HCT116 (cell line): ENCODE data around the gene FSTL4. TPM values are rescaled to one million over a fixed set of nuclear protein-coding genes. Genes with fewer than 3 reads are reported as not detected.

ENCODE experiments used
- ATAC-seq: fragments of 200-7000 bp; cut with Tn5 transposase; 2 replicates; pipeline ENCODE4 v1.9.1; 2020; ENCODE audit warnings: mild to moderate bottlenecking, moderate library complexity
- BruUV-seq: library from RNA; stranded (reverse); fragments of 400-500 nt; replicated peaks from 2 replicates; lab custom pipeline; 2021; lab: Mats Ljungman, UMichigan
- CTCF ChIA-PET: fragments of 300-600 bp; sonication (Branson Sonifier 250); formaldehyde crosslinking; loops from one replicate; lab custom pipeline; 2021; ENCODE audit warnings: antibody characterized with exemption; lab: Charles Lee
- POLR2A ChIA-PET: fragments of 300-600, 350-600 bp; sonication (Branson Sonifier 250); formaldehyde crosslinking; loops from one replicate; lab custom pipeline; 2021; ENCODE audit warnings: antibody characterized with exemption; lab: Charles Lee
- RAD21 ChIA-PET, 2 experiments: fragments of 300-600 bp; sonication (Branson Sonifier 250); formaldehyde crosslinking; loops; one replicate each; lab custom pipeline; 2023; ENCODE audit warnings: low total read pairs in 2 of 2; ENCODE audit not compliant: uncharacterized antibody in 2 of 2, unreplicated experiment in 2 of 2, low non-redundant PET in 1 of 2; lab: Charles Lee
- DNase-seq: peaks from one replicate; pipeline ENCODE4 v3.0.0-alpha.2; 2010; ENCODE audit warnings: low read depth, low spot score
- H2AFZ ChIP-seq: fragments of 200-600 bp; shearing (Covaris generic), sonication (generic); 2 replicates; pipeline ENCODE4 v1.6.1; 2017; ENCODE audit warnings: low read depth, mixed run types, mixed read lengths, antibody characterized with exemption, low read length; ENCODE audit not compliant: poor library complexity, severe bottlenecking
- H3K27ac ChIP-seq: 2 replicates; pipeline ENCODE4 v1.5.1; 2012; ENCODE audit warnings: low read depth, low read length
- H3K27me3 ChIP-seq: fragments of 200-600 bp; sonication (generic); 2 replicates; pipeline ENCODE4 v1.6.1; 2016; ENCODE audit warnings: mixed run types, low read length, mixed read lengths; ENCODE audit not compliant: insufficient read depth
- H3K36me3 ChIP-seq, 2 experiments: fragments of 200-500 bp in 1 of 2; fragments of 200-600 bp in 1 of 2; sonication (Bioruptor generic) in 1 of 2; sonication (generic) in 1 of 2; 2 replicates each; pipeline versions ENCODE4 v1.5.1 to v1.6.1; 2014 to 2016; ENCODE audit warnings: low read length in 2 of 2, inconsistent platforms in 1 of 2, mixed read lengths in 1 of 2, mixed run types in 1 of 2; ENCODE audit not compliant: insufficient read depth in 2 of 2, control insufficient read depth in 1 of 2
- H3K4me1 ChIP-seq, 2 experiments: fragments of 200-600 bp in 1 of 2; sonication (generic) in 1 of 2; 2 replicates each; pipeline versions ENCODE4 v1.5.1 to v1.6.1; 2012 to 2017; ENCODE audit warnings: low read length in 2 of 2, inconsistent platforms in 1 of 2, mild to moderate bottlenecking in 1 of 2, mixed read lengths in 1 of 2, mixed run types in 1 of 2, moderate library complexity in 1 of 2; ENCODE audit not compliant: insufficient read depth in 2 of 2, control insufficient read depth in 1 of 2
- H3K4me2 ChIP-seq: fragments of 200-600 bp; sonication (generic); 2 replicates; pipeline ENCODE4 v1.6.1; 2017; ENCODE audit warnings: mixed run types, low read length, mixed read lengths
- H3K4me3 ChIP-seq, 2 experiments: fragments of 200-600 bp in 1 of 2; sonication (generic) in 1 of 2; replicated peaks in 1 of 2; 2 replicates each; pipeline ENCODE4 v1.5.1; 2011 to 2016; ENCODE audit warnings: low read length in 2 of 2, control low read depth in 1 of 2, low read depth in 1 of 2, mild to moderate bottlenecking in 1 of 2, mixed read lengths in 1 of 2, mixed run types in 1 of 2
- H3K79me2 ChIP-seq: fragments of 200-600 bp; sonication (generic); 2 replicates; pipeline ENCODE4 v1.6.1; 2017; ENCODE audit warnings: mild to moderate bottlenecking, mixed run types, low read length, moderate library complexity, mixed read lengths; ENCODE audit not compliant: insufficient read depth
- H3K9ac ChIP-seq: fragments of 200-600 bp; sonication (generic); 2 replicates; pipeline ENCODE4 v1.6.1; 2016; ENCODE audit warnings: low read length, mixed read lengths
- H3K9me2 ChIP-seq: fragments of 200-600 bp; sonication (generic), shearing (Covaris generic); 2 replicates; pipeline ENCODE4 v1.6.1; 2017; ENCODE audit warnings: mixed run types, mild to moderate bottlenecking, moderate library complexity; ENCODE audit not compliant: insufficient read depth
- H3K9me3 ChIP-seq, 2 experiments: fragments of 200-500 bp in 1 of 2; fragments of 200-600 bp in 1 of 2; sonication (Bioruptor generic) in 1 of 2; sonication (generic) in 1 of 2; 2 replicates each; pipeline ENCODE4 v1.6.1; 2014 to 2017; ENCODE audit warnings: low read length in 2 of 2, mixed read lengths in 2 of 2, inconsistent platforms in 1 of 2, low read depth in 1 of 2, mild to moderate bottlenecking in 1 of 2, mixed run types in 1 of 2, moderate library complexity in 1 of 2; ENCODE audit not compliant: control insufficient read depth in 1 of 2, insufficient read depth in 1 of 2
- H4K20me1 ChIP-seq: fragments of 200-600 bp; sonication (generic), shearing (Covaris generic); 2 replicates; pipeline ENCODE4 v1.6.1; 2017; ENCODE audit warnings: mixed run types, mild to moderate bottlenecking, moderate library complexity; ENCODE audit not compliant: insufficient read depth
- CBX3 ChIP-seq: IDR thresholded peaks from 2 replicates; pipeline ENCODE4 v1.6.1; 2012; ENCODE audit warnings: low read depth
- CEBPB ChIP-seq: IDR thresholded peaks from 2 replicates; pipeline ENCODE4 v1.6.1; 2012; ENCODE audit warnings: low read depth
- EGR1 ChIP-seq: IDR thresholded peaks from 2 replicates; pipeline ENCODE4 v1.6.1; 2012; ENCODE audit warnings: low read depth
- EZH2 ChIP-seq: fragments of 200-600 bp; sonication (generic); IDR thresholded peaks from 2 replicates; pipeline ENCODE4 v1.6.1; 2017; ENCODE audit warnings: antibody characterized with exemption, mixed run types
- EZH2phosphoT487 ChIP-seq: fragments of 200-600 bp; IDR thresholded peaks from 2 replicates; pipeline ENCODE4 v1.6.1; 2018; ENCODE audit warnings: antibody characterized with exemption, borderline replicate concordance
- FOSL1 ChIP-seq: IDR thresholded peaks from 2 replicates; pipeline ENCODE4 v1.6.1; 2012; ENCODE audit warnings: low read depth
- JUND ChIP-seq: IDR thresholded peaks from 2 replicates; pipeline ENCODE4 v1.6.1; 2012
- POLR2A ChIP-seq: IDR thresholded peaks from 2 replicates; pipeline ENCODE4 v1.7.0; 2011; ENCODE audit warnings: borderline replicate concordance; ENCODE audit not compliant: insufficient read depth, insufficient read length; ENCODE audit errors: extremely low read depth
- POLR2AphosphoS5 ChIP-seq: IDR thresholded peaks from 2 replicates; pipeline ENCODE4 v1.6.1; 2011; ENCODE audit warnings: mild to moderate bottlenecking, low read depth, low read length, moderate library complexity
- RAD21 ChIP-seq: IDR thresholded peaks from 2 replicates; pipeline ENCODE4 v1.6.1; 2012; ENCODE audit warnings: low read depth, mild to moderate bottlenecking
- REST ChIP-seq: IDR thresholded peaks from 2 replicates; pipeline ENCODE4 v1.6.1; 2012; ENCODE audit warnings: low read depth
- SP1 ChIP-seq: IDR thresholded peaks from 2 replicates; pipeline ENCODE4 v1.6.1; 2012; ENCODE audit warnings: low read depth
- SRF ChIP-seq: IDR thresholded peaks from 2 replicates; pipeline ENCODE4 v1.6.1; 2012; ENCODE audit warnings: low read depth
- TCF7L2 ChIP-seq: IDR thresholded peaks from 2 replicates; pipeline ENCODE4 v1.7.0; 2011; ENCODE audit warnings: borderline replicate concordance, inconsistent platforms; ENCODE audit not compliant: insufficient read depth, insufficient read length; ENCODE audit errors: extremely low read depth
- YY1 ChIP-seq: IDR thresholded peaks from 2 replicates; pipeline ENCODE4 v1.6.1; 2011; ENCODE audit warnings: low read length, low read depth, moderate library complexity, mild to moderate bottlenecking; ENCODE audit not compliant: insufficient replicate concordance; ENCODE audit errors: extremely low read depth
- ZFX ChIP-seq: fragments of 450-650 bp; IDR thresholded peaks from 2 replicates; pipeline ENCODE4 v1.6.1; 2017
- ZNF274 ChIP-seq: fragments of 200-500 bp; sonication (Bioruptor generic); IDR thresholded peaks from 2 replicates; pipeline ENCODE4 v1.6.1; 2014; ENCODE audit warnings: mild to moderate bottlenecking, low read depth, low read length, inconsistent platforms
- intact Hi-C: fragments of 100-400 bp; cut with micrococcal nuclease; formaldehyde crosslinking; loops from 2 replicates; pipeline ENCODE4 v1.10.0; 2022
- total RNA-seq: library from RNA; stranded (reverse); gene quantifications from one replicate; pipeline ENCODE4 v1.2.1, GENCODE V29; 2021; ENCODE audit not compliant: unreplicated experiment
- TF ChIP-seq, protein P1 (sequence below): IDR thresholded peaks from 2 replicates; pipeline ENCODE4 v1.6.1; 2011; ENCODE audit warnings: mild to moderate bottlenecking, low read length, moderate library complexity; ENCODE audit not compliant: insufficient replicate concordance; ENCODE audit errors: extremely low read depth
- TF ChIP-seq, protein P2 (sequence below): IDR thresholded peaks from 2 replicates; pipeline ENCODE4 v1.6.1; 2012
- TF ChIP-seq, protein P3 (sequence below), 3 experiments: fragments of 200-600 bp in 1 of 3; sonication (generic) in 1 of 3; IDR thresholded peaks in 2 of 3; conservative IDR thresholded peaks in 1 of 3; 2 replicates each; pipeline ENCODE4 v1.5.1; 2012 to 2017; ENCODE audit warnings: low read depth in 2 of 3, low read length in 2 of 3, antibody characterized with exemption in 1 of 3, borderline replicate concordance in 1 of 3, control low read depth in 1 of 3, mild to moderate bottlenecking in 1 of 3, mixed read lengths in 1 of 3, mixed run types in 1 of 3, moderate library complexity in 1 of 3; ENCODE audit not compliant: insufficient read depth in 1 of 3

The FSTL4 gene
- total RNA-seq, 1 experiment from 2014 or later = 0.37 TPM

GRCh38 chr5:133595465-133595864 lies 16.9 kb downstream of the FSTL4 start:
- ChIA-PET POLR2A (no interaction called here), CTCF (no interaction called here), RAD21 (interaction anchor here in 1 of 2 experiments (0.6 kb wide), 1 partner anchor 52 kb away, joined by 3 read pairs; no protein-coding TSS in a partner anchor)
- Histone ChIP-seq H3K4me1 (no peaks in the 10 kb centered on the region), H3K79me2 (no peaks in the 10 kb centered on the region), H3K9ac (no peak overlapping the region), H3K27ac (no peak overlapping the region), H3K4me3 (no peak overlapping the region), H3K4me2 (no peak overlapping the region), H3K9me2 (no peaks in the 10 kb centered on the region), H4K20me1 (no peaks in the 10 kb centered on the region), H3K36me3 (no peaks in the 10 kb centered on the region), H2AFZ (no peak overlapping the region), H3K27me3 (peaks cover 48% of the 10 kb centered on the region), H3K9me3 (no peaks in the 10 kb centered on the region)
- ATAC-seq (no peak), DNase-seq (no peak)
- BruUV-seq = no TSS peak
- intact Hi-C loops = no loop called here
- no peak for TF ChIP-seq TCF7L2
- TF ChIP-seq JUND = no peak
- no peak for TF ChIP-seq SP1
- TF ChIP-seq, protein P1, sequence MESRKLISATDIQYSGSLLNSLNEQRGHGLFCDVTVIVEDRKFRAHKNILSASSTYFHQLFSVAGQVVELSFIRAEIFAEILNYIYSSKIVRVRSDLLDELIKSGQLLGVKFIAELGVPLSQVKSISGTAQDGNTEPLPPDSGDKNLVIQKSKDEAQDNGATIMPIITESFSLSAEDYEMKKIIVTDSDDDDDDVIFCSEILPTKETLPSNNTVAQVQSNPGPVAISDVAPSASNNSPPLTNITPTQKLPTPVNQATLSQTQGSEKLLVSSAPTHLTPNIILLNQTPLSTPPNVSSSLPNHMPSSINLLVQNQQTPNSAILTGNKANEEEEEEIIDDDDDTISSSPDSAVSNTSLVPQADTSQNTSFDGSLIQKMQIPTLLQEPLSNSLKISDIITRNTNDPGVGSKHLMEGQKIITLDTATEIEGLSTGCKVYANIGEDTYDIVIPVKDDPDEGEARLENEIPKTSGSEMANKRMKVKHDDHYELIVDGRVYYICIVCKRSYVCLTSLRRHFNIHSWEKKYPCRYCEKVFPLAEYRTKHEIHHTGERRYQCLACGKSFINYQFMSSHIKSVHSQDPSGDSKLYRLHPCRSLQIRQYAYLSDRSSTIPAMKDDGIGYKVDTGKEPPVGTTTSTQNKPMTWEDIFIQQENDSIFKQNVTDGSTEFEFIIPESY = no peak
- TF ChIP-seq REST = no peak
- TF ChIP-seq POLR2AphosphoS5 = no peak
- TF ChIP-seq ZFX = no peak
- TF ChIP-seq CEBPB = no peak
- no peak for TF ChIP-seq CBX3
- TF ChIP-seq ZNF274 = no peak
- no peak for TF ChIP-seq YY1
- TF ChIP-seq EZH2phosphoT487 = no peak
- TF ChIP-seq, protein P2, sequence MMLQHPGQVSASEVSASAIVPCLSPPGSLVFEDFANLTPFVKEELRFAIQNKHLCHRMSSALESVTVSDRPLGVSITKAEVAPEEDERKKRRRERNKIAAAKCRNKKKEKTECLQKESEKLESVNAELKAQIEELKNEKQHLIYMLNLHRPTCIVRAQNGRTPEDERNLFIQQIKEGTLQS = no peak
- no peak for TF ChIP-seq FOSL1
- no peak for TF ChIP-seq EZH2
- TF ChIP-seq SRF = no peak
- TF ChIP-seq EGR1 = no peak
- TF ChIP-seq, protein P3, sequence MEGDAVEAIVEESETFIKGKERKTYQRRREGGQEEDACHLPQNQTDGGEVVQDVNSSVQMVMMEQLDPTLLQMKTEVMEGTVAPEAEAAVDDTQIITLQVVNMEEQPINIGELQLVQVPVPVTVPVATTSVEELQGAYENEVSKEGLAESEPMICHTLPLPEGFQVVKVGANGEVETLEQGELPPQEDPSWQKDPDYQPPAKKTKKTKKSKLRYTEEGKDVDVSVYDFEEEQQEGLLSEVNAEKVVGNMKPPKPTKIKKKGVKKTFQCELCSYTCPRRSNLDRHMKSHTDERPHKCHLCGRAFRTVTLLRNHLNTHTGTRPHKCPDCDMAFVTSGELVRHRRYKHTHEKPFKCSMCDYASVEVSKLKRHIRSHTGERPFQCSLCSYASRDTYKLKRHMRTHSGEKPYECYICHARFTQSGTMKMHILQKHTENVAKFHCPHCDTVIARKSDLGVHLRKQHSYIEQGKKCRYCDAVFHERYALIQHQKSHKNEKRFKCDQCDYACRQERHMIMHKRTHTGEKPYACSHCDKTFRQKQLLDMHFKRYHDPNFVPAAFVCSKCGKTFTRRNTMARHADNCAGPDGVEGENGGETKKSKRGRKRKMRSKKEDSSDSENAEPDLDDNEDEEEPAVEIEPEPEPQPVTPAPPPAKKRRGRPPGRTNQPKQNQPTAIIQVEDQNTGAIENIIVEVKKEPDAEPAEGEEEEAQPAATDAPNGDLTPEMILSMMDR (IDR thresholded peaks at IDR 0.05 in 2 of 3, conservative IDR thresholded peaks at IDR 0.05 in 1 of 3; ENCODE audit: borderline replicate concordance in 1 of 3, insufficient read depth in 1 of 3, low read depth in 2 of 3, low read length in 2 of 3) = no peak
- no peak for TF ChIP-seq POLR2A
- no peak for TF ChIP-seq RAD21
